ENCODE measurements around the gene DDOST. TPM values are rescaled to one million over a fixed set of nuclear protein-coding genes. Genes with fewer than 3 reads are reported as not detected.

Gene DDOST
- total RNA-seq, 2 experiments from 2014 or later = 111 to 148 TPM

DNA sequence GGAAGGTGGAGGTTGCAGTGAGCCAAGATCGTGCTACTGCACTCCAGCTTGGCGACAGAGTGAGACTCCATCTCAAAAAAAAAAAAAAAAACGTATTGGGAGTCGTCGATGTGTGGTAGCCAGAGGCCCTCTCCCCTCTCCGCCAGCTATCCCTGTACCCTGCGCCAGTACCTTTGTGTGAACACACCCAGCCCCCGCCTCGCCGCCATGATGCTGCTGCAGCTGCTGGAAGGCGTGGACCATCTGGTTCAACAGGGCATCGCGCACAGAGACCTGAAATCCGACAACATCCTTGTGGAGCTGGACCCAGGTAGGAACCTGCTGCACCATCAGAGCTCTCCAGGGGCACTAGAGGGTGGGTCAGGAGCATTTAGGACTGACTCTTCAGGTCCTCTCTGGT, 15.8 kb downstream of the DDOST start:
- BruUV-seq (replicated peaks) = no TSS peak
- H3K9me2 ChIP-seq (ENCODE audit: insufficient read depth, low read length) = no peaks in the 10 kb centered on the region
- peaks cover 22% of the 10 kb centered on the region for H3K36me3 ChIP-seq (ENCODE audit: insufficient read depth, low read length)
- ChIA-PET CTCF (ENCODE audit: unreplicated experiment) (no interaction called here), POLR2A (interaction anchor here (0.5 to 1.1 kb wide), 3 partner anchors 12 to 467 kb away, joined by 3 to 6 read pairs (median 3); partner anchors contain the start of gene DDOST)
- TF ChIP-seq EZH2phosphoT487 (IDR thresholded peaks at IDR 0.05; ENCODE audit: borderline replicate concordance, low read depth, low read length) = no peak
- TF ChIP-seq, protein P1, sequence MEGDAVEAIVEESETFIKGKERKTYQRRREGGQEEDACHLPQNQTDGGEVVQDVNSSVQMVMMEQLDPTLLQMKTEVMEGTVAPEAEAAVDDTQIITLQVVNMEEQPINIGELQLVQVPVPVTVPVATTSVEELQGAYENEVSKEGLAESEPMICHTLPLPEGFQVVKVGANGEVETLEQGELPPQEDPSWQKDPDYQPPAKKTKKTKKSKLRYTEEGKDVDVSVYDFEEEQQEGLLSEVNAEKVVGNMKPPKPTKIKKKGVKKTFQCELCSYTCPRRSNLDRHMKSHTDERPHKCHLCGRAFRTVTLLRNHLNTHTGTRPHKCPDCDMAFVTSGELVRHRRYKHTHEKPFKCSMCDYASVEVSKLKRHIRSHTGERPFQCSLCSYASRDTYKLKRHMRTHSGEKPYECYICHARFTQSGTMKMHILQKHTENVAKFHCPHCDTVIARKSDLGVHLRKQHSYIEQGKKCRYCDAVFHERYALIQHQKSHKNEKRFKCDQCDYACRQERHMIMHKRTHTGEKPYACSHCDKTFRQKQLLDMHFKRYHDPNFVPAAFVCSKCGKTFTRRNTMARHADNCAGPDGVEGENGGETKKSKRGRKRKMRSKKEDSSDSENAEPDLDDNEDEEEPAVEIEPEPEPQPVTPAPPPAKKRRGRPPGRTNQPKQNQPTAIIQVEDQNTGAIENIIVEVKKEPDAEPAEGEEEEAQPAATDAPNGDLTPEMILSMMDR (conservative IDR thresholded peaks at IDR 0.05; ENCODE audit: low read length) = no peak
- H3K27ac ChIP-seq (ENCODE audit: low read depth, low read length, poor library complexity, severe bottlenecking) = no peak overlapping the region
- no peak overlapping the region for H3K4me2 ChIP-seq (ENCODE audit: low read length)
- intact Hi-C loops (cut with micrococcal nuclease; ENCODE audit: unreplicated experiment) = no loop called here
- no peak overlapping the region for H2AFZ ChIP-seq (ENCODE audit: low read length)
- no peaks in the 10 kb centered on the region for H3K4me1 ChIP-seq (ENCODE audit: insufficient read depth, low read length, poor library complexity, severe bottlenecking)
- H4K20me1 ChIP-seq (ENCODE audit: insufficient read depth, low read length) = no peaks in the 10 kb centered on the region
- no peak overlapping the region for H3K4me3 ChIP-seq (ENCODE audit: low read depth, low read length, poor library complexity, severe bottlenecking)
- no peak for DNase-seq (ENCODE audit: low spot score)
- H3K79me2 ChIP-seq (ENCODE audit: insufficient read depth, low read depth, low read length) = no peaks in the 10 kb centered on the region
- no peaks in the 10 kb centered on the region for H3K9me3 ChIP-seq (ENCODE audit: low read length)

DNA sequence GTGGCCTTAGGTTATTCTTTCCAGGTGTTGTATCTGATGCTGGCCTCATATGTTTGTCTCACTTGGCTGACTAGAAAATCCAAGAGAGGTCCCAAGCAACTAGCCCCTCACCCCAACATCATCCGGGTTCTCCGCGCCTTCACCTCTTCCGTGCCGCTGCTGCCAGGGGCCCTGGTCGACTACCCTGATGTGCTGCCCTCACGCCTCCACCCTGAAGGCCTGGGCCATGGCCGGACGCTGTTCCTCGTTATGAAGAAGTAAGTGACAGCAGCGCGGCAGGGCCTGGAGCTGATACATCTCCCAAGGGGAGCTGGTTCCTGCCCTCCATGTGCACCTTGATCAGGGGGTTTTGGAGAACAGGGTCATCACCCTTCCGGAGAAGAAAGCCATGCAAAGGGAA, 16.8 kb downstream of the DDOST start:
- Histone ChIP-seq H4K20me1 (ENCODE audit: insufficient read depth, low read length) (no peaks in the 10 kb centered on the region), H3K79me2 (ENCODE audit: insufficient read depth, low read depth, low read length) (no peaks in the 10 kb centered on the region), H3K9me2 (ENCODE audit: insufficient read depth, low read length) (no peaks in the 10 kb centered on the region), H2AFZ (ENCODE audit: low read length) (no peak overlapping the region), H3K4me2 (ENCODE audit: low read length) (no peak overlapping the region), H3K4me1 (ENCODE audit: insufficient read depth, low read length, poor library complexity, severe bottlenecking) (no peaks in the 10 kb centered on the region), H3K9me3 (ENCODE audit: low read length) (no peaks in the 10 kb centered on the region), H3K27ac (ENCODE audit: low read depth, low read length, poor library complexity, severe bottlenecking) (no peak overlapping the region), H3K36me3 (ENCODE audit: insufficient read depth, low read length) (peaks cover 14% of the 10 kb centered on the region), H3K4me3 (ENCODE audit: low read depth, low read length, poor library complexity, severe bottlenecking) (no peak overlapping the region)
- intact Hi-C loops (cut with micrococcal nuclease; ENCODE audit: unreplicated experiment) = no loop called here
- TF ChIP-seq, protein P1 (conservative IDR thresholded peaks at IDR 0.05; ENCODE audit: low read length) = no peak
- no peak for TF ChIP-seq EZH2phosphoT487 (IDR thresholded peaks at IDR 0.05; ENCODE audit: borderline replicate concordance, low read depth, low read length)
- DNase-seq (ENCODE audit: low spot score) = no peak
- no TSS peak for BruUV-seq (replicated peaks)
- POLR2A ChIA-PET = no interaction called here
- CTCF ChIA-PET (ENCODE audit: unreplicated experiment) = no interaction called here

DNA sequence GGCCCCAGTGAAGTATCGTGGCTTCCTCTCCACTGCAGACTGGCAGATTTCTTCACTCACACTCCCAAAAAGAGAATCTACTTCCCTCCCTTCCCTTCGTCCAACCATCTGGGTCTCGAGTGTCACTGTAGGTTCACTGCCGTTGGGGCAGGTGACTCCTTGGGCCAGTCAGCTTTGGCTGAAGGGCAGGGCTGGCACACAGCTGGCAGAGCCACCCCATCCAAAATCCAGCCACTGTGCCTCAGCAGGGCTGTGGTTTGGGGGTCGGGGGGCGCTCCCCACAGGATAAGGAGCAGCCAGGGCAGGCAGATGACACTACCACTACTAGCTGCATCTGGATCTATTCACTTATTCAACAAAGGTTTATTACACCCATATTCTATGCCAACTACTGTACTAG, 18.1 kb downstream of the DDOST start:
- CTCF ChIA-PET (ENCODE audit: unreplicated experiment) = interaction anchor here (0.6 kb wide), 1 partner anchor 14 kb away, joined by 3 read pairs; no protein-coding TSS in a partner anchor
- H3K36me3 ChIP-seq (ENCODE audit: insufficient read depth, low read length) = peaks cover 2% of the 10 kb centered on the region; the same call in 1 of the 2 replicates
- POLR2A ChIA-PET = interaction anchor here (0.6 to 1.2 kb wide), 2 partner anchors 24 to 125 kb away, joined by 3 read pairs; no protein-coding TSS in a partner anchor
- no peak overlapping the region for H3K4me3 ChIP-seq (ENCODE audit: low read depth, low read length, poor library complexity, severe bottlenecking)
- H3K27ac ChIP-seq (ENCODE audit: low read depth, low read length, poor library complexity, severe bottlenecking) = no peak overlapping the region
- no peak overlapping the region for H2AFZ ChIP-seq (ENCODE audit: low read length)
- TF ChIP-seq EZH2phosphoT487 (IDR thresholded peaks at IDR 0.05; ENCODE audit: borderline replicate concordance, low read depth, low read length) = no peak
- TF ChIP-seq, protein P1 (conservative IDR thresholded peaks at IDR 0.05; ENCODE audit: low read length) = no peak
- DNase-seq (ENCODE audit: low spot score) = no peak
- no peaks in the 10 kb centered on the region for H3K9me3 ChIP-seq (ENCODE audit: low read length)
- intact Hi-C loops (cut with micrococcal nuclease; ENCODE audit: unreplicated experiment) = no loop called here
- no peaks in the 10 kb centered on the region for H4K20me1 ChIP-seq (ENCODE audit: insufficient read depth, low read length)
- H3K4me2 ChIP-seq (ENCODE audit: low read length) = no peak overlapping the region
- no peaks in the 10 kb centered on the region for H3K4me1 ChIP-seq (ENCODE audit: insufficient read depth, low read length, poor library complexity, severe bottlenecking)
- H3K9me2 ChIP-seq (ENCODE audit: insufficient read depth, low read length) = no peaks in the 10 kb centered on the region
- H3K79me2 ChIP-seq (ENCODE audit: insufficient read depth, low read depth, low read length) = no peaks in the 10 kb centered on the region
- BruUV-seq (replicated peaks) = no TSS peak

Data from OCI-LY7 (cell line).